PC-3 (cell line): ENCODE data around the gene ZNF548. TPM values are rescaled to one million over a fixed set of nuclear protein-coding genes. Genes with fewer than 3 reads are reported as not detected.

Experiments used
- ATAC-seq: fragments of 200-7000 bp; cut with Tn5 transposase; 2 replicates; pipeline ENCODE4 v1.9.1; 2020; ENCODE audit warnings: mild to moderate bottlenecking, moderate library complexity
- BruUV-seq: library from RNA; stranded (reverse); fragments of 400-500 nt; replicated peaks from 2 replicates; lab custom pipeline; 2021; lab: Mats Ljungman, UMichigan
- CTCF ChIA-PET: fragments of 300-600 bp; sonication (Branson Sonifier 250); formaldehyde crosslinking; loops from one replicate; lab custom pipeline; 2022; ENCODE audit warnings: antibody characterized with exemption; lab: Charles Lee
- POLR2A ChIA-PET: fragments of 300-600 bp; sonication (Branson Sonifier 250); formaldehyde crosslinking; loops from one replicate; lab custom pipeline; 2022; ENCODE audit warnings: antibody characterized with exemption; ENCODE audit not compliant: unreplicated experiment; lab: Charles Lee
- DNase-seq: peaks from one replicate; pipeline ENCODE4 v3.0.0-alpha.2; 2015
- H2AFZ ChIP-seq: fragments of 300-600 bp; sonication (generic); 2 replicates; pipeline ENCODE4 v1.6.0; 2016; ENCODE audit warnings: antibody characterized with exemption, low read length
- H3F3A ChIP-seq: fragments of 300-600 bp; sonication (generic); one replicate; pipeline ENCODE4 v1.6.0; 2017; ENCODE audit warnings: antibody characterized with exemption, low read length, control low read depth, mild to moderate bottlenecking; ENCODE audit not compliant: unreplicated experiment
- H3K27ac ChIP-seq: fragments of 300-600 bp; sonication (generic); 2 replicates; pipeline ENCODE4 v1.5.1; 2016; ENCODE audit warnings: mild to moderate bottlenecking, low read length
- H3K27me3 ChIP-seq: fragments of 300-600 bp; sonication (generic); 2 replicates; pipeline ENCODE4 v1.6.1; 2016; ENCODE audit warnings: low read length, mixed read lengths
- H3K36me3 ChIP-seq: fragments of 300-600 bp; sonication (generic); 2 replicates; pipeline ENCODE4 v1.6.1; 2016; ENCODE audit warnings: low read depth, mixed run types, low read length, mixed read lengths
- H3K4me1 ChIP-seq: fragments of 300-600 bp; sonication (generic); 2 replicates; pipeline ENCODE4 v1.5.1; 2016; ENCODE audit warnings: low read length; ENCODE audit not compliant: insufficient read depth
- H3K4me2 ChIP-seq: fragments of 300-600 bp; sonication (generic); 2 replicates; pipeline ENCODE4 v1.6.0; 2016; ENCODE audit warnings: low read length
- H3K4me3 ChIP-seq: fragments of 300-600 bp; sonication (generic); 2 replicates; pipeline ENCODE4 v1.5.1; 2016; ENCODE audit warnings: mild to moderate bottlenecking, low read length, mixed read lengths
- H3K79me2 ChIP-seq: fragments of 300-600 bp; sonication (generic); 2 replicates; pipeline ENCODE4 v1.6.1; 2017; ENCODE audit warnings: low read length, mixed read lengths
- H3K9ac ChIP-seq: fragments of 300-600 bp; sonication (generic); 2 replicates; pipeline ENCODE4 v1.6.0; 2016; ENCODE audit warnings: mild to moderate bottlenecking, low read length
- H3K9me2 ChIP-seq: fragments of 300-600 bp; sonication (generic); replicated peaks from 2 replicates; pipeline ENCODE4 v1.6.1; 2016; ENCODE audit warnings: mixed run types, low read length, mixed read lengths
- H3K9me3 ChIP-seq: fragments of 300-600 bp; sonication (generic); 2 replicates; pipeline ENCODE4 v1.6.1; 2016; ENCODE audit warnings: low read length, mixed read lengths
- H4K20me1 ChIP-seq: fragments of 300-600 bp; sonication (generic); 2 replicates; pipeline ENCODE4 v1.6.1; 2016; ENCODE audit warnings: low read length, mixed read lengths
- EZH2 ChIP-seq: fragments of 300-600 bp; sonication (generic); IDR thresholded peaks from one replicate; pipeline ENCODE4 v1.6.1; 2017; ENCODE audit warnings: antibody characterized with exemption, mild to moderate bottlenecking, low read length; ENCODE audit not compliant: unreplicated experiment
- EZH2phosphoT487 ChIP-seq: fragments of 300-600 bp; sonication (generic); IDR thresholded peaks from 2 replicates; pipeline ENCODE4 v1.6.1; 2018; ENCODE audit warnings: mild to moderate bottlenecking, antibody characterized with exemption, low read length, borderline replicate concordance
- intact Hi-C: fragments of 100-400 bp; cut with micrococcal nuclease; formaldehyde crosslinking; loops from 2 replicates; pipeline ENCODE4 v1.9.0; 2023
- total RNA-seq: library from RNA; depleted of rRNA; stranded (reverse); fragments of >200 nt; gene quantifications from 2 replicates; pipeline ENCODE4 v1.2.3, GENCODE V29; 2014
- TF ChIP-seq, protein P1 (sequence below): fragments of 300-600 bp; sonication (generic); conservative IDR thresholded peaks from 2 replicates; pipeline ENCODE4 v1.5.1; 2017; ENCODE audit warnings: antibody characterized with exemption, low read depth, mild to moderate bottlenecking, low read length

Gene ZNF548
- total RNA-seq, 1 experiment from 2014 or later = 14.4 TPM

DNA sequence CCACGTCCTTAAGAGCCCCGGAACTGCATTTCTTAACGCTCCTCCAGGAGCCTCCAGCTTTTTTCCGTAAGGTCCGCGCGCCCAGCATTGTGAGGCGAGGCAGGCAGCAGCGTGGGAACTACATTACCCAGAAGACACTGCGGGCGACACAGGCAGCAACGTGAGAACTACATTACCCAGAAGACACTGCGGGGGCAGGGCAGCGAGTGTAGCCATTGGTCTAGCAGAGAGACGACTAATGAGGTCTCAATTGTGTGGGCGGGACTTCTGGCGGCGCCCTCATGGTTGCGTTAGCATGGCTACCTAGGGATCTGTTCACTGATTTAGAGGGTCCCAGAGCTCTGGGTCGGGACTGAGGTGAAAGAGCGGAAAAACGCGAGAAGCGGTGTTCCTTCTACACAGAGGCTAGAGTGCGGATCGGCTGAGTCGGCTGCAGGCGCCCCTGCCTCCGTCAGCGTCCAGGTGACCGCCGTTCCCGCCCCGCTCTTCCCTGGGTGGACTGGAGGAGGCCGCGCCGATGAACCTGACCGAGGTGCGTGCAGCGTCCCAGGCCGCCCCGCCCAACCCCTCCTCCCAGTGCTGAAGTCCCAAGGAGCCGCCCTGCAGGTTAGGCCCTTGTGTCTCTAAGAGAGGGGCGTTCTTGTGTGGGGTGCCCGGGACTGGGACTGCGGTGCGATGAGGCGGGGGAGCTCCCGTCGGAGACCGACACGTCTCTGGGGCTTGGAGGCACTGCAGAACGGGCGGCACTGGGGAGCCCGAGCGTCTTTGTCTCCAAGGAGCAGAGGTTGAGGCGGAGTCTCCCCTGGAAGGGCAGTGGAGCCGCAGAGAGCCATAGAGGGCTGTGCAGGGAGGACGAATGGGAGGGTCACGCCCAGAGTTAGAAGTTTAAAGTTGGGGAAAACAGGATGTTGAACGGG, 45.7 kb downstream of the ZNF548 start, which contains the start of gene ZNF749:
Gene ZNF749 (plus strand): TSS at position 264 of the 917 bp plus-strand sequence. CDS start 254 bp downstream, at position 518.
- intact Hi-C loops = loop anchor here (1.0 to 5.0 kb wide), 2 partner anchors 24 to 52 kb away; partner anchors contain the start of genes ZNF17 and ZNF419
- peaks cover 14% of the 10 kb centered on the region for H3K4me1 ChIP-seq
- peak within 1 kb of the TSS; percentile 34 for H3K27ac ChIP-seq
- DNase-seq (peak; percentile 100), ATAC-seq (peak; percentile 96)
- H3K9me3 ChIP-seq = no peaks in the 10 kb centered on the region
- H3K9ac ChIP-seq = peak within 1 kb of the TSS; percentile 86
- ChIA-PET POLR2A (no interaction called here), CTCF (no interaction called here)
- H3K36me3 ChIP-seq = peaks cover 33% of the 10 kb centered on the region
- no peaks in the 10 kb centered on the region for H3K9me2 ChIP-seq
- peaks cover 50% of the 10 kb centered on the region for H3K79me2 ChIP-seq
- no peaks in the 10 kb centered on the region for H3K27me3 ChIP-seq
- no peaks in the 10 kb centered on the region for H4K20me1 ChIP-seq
- TF ChIP-seq EZH2phosphoT487 (no peak), EZH2 (no peak)
- TF ChIP-seq, protein P1, sequence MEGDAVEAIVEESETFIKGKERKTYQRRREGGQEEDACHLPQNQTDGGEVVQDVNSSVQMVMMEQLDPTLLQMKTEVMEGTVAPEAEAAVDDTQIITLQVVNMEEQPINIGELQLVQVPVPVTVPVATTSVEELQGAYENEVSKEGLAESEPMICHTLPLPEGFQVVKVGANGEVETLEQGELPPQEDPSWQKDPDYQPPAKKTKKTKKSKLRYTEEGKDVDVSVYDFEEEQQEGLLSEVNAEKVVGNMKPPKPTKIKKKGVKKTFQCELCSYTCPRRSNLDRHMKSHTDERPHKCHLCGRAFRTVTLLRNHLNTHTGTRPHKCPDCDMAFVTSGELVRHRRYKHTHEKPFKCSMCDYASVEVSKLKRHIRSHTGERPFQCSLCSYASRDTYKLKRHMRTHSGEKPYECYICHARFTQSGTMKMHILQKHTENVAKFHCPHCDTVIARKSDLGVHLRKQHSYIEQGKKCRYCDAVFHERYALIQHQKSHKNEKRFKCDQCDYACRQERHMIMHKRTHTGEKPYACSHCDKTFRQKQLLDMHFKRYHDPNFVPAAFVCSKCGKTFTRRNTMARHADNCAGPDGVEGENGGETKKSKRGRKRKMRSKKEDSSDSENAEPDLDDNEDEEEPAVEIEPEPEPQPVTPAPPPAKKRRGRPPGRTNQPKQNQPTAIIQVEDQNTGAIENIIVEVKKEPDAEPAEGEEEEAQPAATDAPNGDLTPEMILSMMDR = no peak
- H3K4me3 ChIP-seq = peak within 1 kb of the TSS; percentile 88
- no peaks in the 10 kb centered on the region for H3F3A ChIP-seq
- H3K4me2 ChIP-seq = peak within 1 kb of the TSS; percentile 87
- peak within 1 kb of the TSS; percentile 94 for H2AFZ ChIP-seq
- TSS peak; percentile 67 for BruUV-seq

DNA sequence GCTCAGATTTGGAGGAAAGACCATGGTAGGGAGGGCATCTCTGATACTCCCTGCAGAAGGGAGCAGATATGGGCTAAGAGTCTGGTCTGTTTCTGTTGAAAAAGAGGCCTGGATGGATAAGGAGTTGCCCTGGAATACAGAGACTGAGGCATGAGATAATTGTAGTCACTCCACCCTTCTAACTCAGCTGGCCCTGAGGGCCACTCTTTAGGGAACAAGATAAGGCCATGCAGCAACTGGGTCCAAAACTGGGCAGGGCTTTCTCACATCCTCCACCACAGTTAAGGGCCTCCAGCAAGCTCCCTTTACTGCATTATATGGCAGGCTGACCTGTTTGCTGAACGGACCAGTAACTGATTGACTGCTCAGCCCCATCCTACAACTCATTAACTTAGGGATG, 46.8 kb downstream of the ZNF548 start:
- Histone ChIP-seq H3K4me3 (peak overlapping the region; percentile 88), H3K36me3 (peaks cover 38% of the 10 kb centered on the region), H4K20me1 (no peaks in the 10 kb centered on the region), H3K9me2 (no peaks in the 10 kb centered on the region), H3K9ac (peak overlapping the region; percentile 86; the same call in 1 of the 2 replicates), H3K27me3 (no peaks in the 10 kb centered on the region), H3K9me3 (no peaks in the 10 kb centered on the region), H3K27ac (no peak overlapping the region), H2AFZ (no peak overlapping the region), H3K4me1 (peaks cover 14% of the 10 kb centered on the region), H3F3A (no peaks in the 10 kb centered on the region), H3K4me2 (peak overlapping the region; percentile 87), H3K79me2 (peaks cover 60% of the 10 kb centered on the region)
- ChIA-PET CTCF (no interaction called here), POLR2A (no interaction called here)
- no peak for ATAC-seq
- no peak for DNase-seq
- intact Hi-C loops = loop anchor here (5.0 kb wide), 1 partner anchor 51 kb away; the partner anchor contains the start of gene ZNF419
- no TSS peak for BruUV-seq
- TF ChIP-seq EZH2phosphoT487 (no peak), EZH2 (no peak)
- TF ChIP-seq, protein P1 = no peak

DNA sequence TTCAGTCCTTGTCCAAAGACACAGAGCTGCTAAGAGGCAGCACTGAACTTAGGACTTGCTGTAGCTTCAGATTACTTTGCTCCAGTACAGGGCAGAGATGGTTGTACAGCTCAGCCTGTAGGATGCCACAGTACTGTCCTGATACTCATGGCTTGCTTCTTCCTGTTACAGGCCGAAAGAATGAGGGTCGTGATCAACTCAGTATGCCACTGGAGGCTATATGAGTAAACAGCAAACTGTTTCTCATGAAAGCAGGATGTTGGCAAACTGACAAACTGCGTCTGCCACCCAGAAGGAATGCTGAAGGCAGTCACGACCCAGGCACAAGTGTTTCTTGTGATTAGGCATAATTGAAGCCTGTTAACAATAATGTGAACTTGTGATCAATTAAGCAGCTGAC, 48.3 kb downstream of the ZNF548 start:
- Histone ChIP-seq H3K27me3 (no peaks in the 10 kb centered on the region), H3K27ac (no peak overlapping the region), H3K36me3 (peaks cover 53% of the 10 kb centered on the region), H3F3A (no peaks in the 10 kb centered on the region), H3K4me2 (no peak overlapping the region), H3K9ac (no peak overlapping the region), H3K79me2 (peaks cover 74% of the 10 kb centered on the region), H3K4me3 (no peak overlapping the region), H4K20me1 (no peaks in the 10 kb centered on the region), H3K9me3 (peaks cover 2% of the 10 kb centered on the region), H3K9me2 (no peaks in the 10 kb centered on the region), H2AFZ (no peak overlapping the region), H3K4me1 (peaks cover 14% of the 10 kb centered on the region)
- intact Hi-C loops = loop anchor here (5.0 kb wide), 1 partner anchor 49 kb away; the partner anchor contains the start of gene ZNF419
- ChIA-PET POLR2A (no interaction called here), CTCF (no interaction called here)
- no peak for TF ChIP-seq EZH2phosphoT487
- TF ChIP-seq, protein P1 = no peak
- TF ChIP-seq EZH2 = no peak
- DNase-seq (no peak), ATAC-seq (no peak)
- no TSS peak for BruUV-seq
